Measurements from ENCODE around the gene SIN3B. TPM values are rescaled to one million over a fixed set of nuclear protein-coding genes. Genes with fewer than 3 reads are reported as not detected.

SIN3B gene
- total and polyA plus RNA-seq, 12 donors: 22.8 to 133 (median 35.9) TPM

- no peaks in the 10 kb centered on the region for H3K4me1 ChIP-seq (replicated peaks in 1 of 2)
- H3K4me3 ChIP-seq: no peak overlapping the region
- no peaks in the 10 kb centered on the region for H3K27me3 ChIP-seq
- 79 to 91% (median 85%) methylated on average over 2 of the region's 2 CpGs for WGBS, 4 donors
- H3K27ac ChIP-seq: no peak overlapping the region
- no peaks in the 10 kb centered on the region for H3K36me3 ChIP-seq (replicated peaks in 1 of 2)
- DNase-seq: no peak
- intact Hi-C loops (cut with DNase I): no loop called here
- TF ChIP-seq POLR2A (IDR thresholded peaks at IDR 0.05) (no peak), CTCF (IDR thresholded peaks at IDR 0.05) (no peak)
- peaks cover 0 to 15% (median 0%) of the 10 kb centered on the region in 3 donors for H3K9me3 ChIP-seq (replicated peaks in 1 of 3)
Observed at GRCh38 chr19:16788479-16788878, 40.7 kb upstream of the SIN3B start.

GRCh38 chr19:16789238-16789637 is 40.0 kb upstream of the SIN3B start:
- Histone ChIP-seq H3K27ac (no peak overlapping the region), H3K4me3 (no peak overlapping the region), H3K36me3 (replicated peaks in 1 of 2) (no peaks in the 10 kb centered on the region), H3K27me3 (no peaks in the 10 kb centered on the region), H3K4me1 (replicated peaks in 1 of 2) (no peaks in the 10 kb centered on the region), H3K9me3 (replicated peaks in 1 of 3) (peaks cover 0 to 15% (median 0%) of the 10 kb centered on the region in 3 donors)
- no peak for TF ChIP-seq CTCF (IDR thresholded peaks at IDR 0.05)
- DNase-seq: no peak
- intact Hi-C loops (cut with DNase I): no loop called here
- WGBS, 4 donors: 84 to 92% (median 89%) methylated on average over 1 of the region's 1 CpG

- peaks cover 0 to 15% (median 0%) of the 10 kb centered on the region in 3 donors for H3K9me3 ChIP-seq (replicated peaks in 1 of 3)
- no peak overlapping the region for H3K4me3 ChIP-seq
- TF ChIP-seq POLR2A (IDR thresholded peaks at IDR 0.05) (no peak), CTCF (IDR thresholded peaks at IDR 0.05) (no peak)
- no peaks in the 10 kb centered on the region for H3K36me3 ChIP-seq (replicated peaks in 1 of 2)
- intact Hi-C loops (cut with DNase I): no loop called here
- no peaks in the 10 kb centered on the region for H3K27me3 ChIP-seq
- H3K4me1 ChIP-seq (replicated peaks in 1 of 2): no peaks in the 10 kb centered on the region
- 17 to 71% (median 59%) methylated on average over 1 of the region's 1 CpG for WGBS, 4 donors
- no peak for DNase-seq
- H3K27ac ChIP-seq: no peak overlapping the region
Observed at GRCh38 chr19:16790051-16790450, 39.1 kb upstream of the SIN3B start.

- TF ChIP-seq POLR2A (IDR thresholded peaks at IDR 0.05) (no peak), CTCF (IDR thresholded peaks at IDR 0.05) (no peak)
- no peak overlapping the region for H3K27ac ChIP-seq
- no peaks in the 10 kb centered on the region for H3K4me1 ChIP-seq (replicated peaks in 1 of 2)
- no peak for DNase-seq
- no peak overlapping the region for H3K4me3 ChIP-seq
- intact Hi-C loops (cut with DNase I): no loop called here
- no peaks in the 10 kb centered on the region for H3K27me3 ChIP-seq
- H3K9me3 ChIP-seq (replicated peaks in 1 of 3): peaks cover 0 to 15% (median 0%) of the 10 kb centered on the region in 3 donors
- WGBS, 4 donors: 80 to 92% (median 86%) methylated on average over 9 to 10 of the region's 10 CpGs
- H3K36me3 ChIP-seq (replicated peaks in 1 of 2): no peaks in the 10 kb centered on the region
Observed at GRCh38 chr19:16791942-16792341, 37.3 kb upstream of the SIN3B start.

Data from adrenal gland (tissue), 12 donors.